HTERT RPE-1 (cell line): ENCODE results near the gene RFX1.
"Not testable (repeated sequence)": the region's sequence is repeated elsewhere in the genome, so short reads cannot be mapped to it uniquely, and the experiment has no call there.

Experiments
- in situ Hi-C: fragments of 300-500 bp; cut with MboI; formaldehyde crosslinking; loops from 4 replicates; pipeline ENCODE4 v1.14.3; 2020; ENCODE audit warnings: low sequenced_read_pairs

The RFX1 gene

DNA sequence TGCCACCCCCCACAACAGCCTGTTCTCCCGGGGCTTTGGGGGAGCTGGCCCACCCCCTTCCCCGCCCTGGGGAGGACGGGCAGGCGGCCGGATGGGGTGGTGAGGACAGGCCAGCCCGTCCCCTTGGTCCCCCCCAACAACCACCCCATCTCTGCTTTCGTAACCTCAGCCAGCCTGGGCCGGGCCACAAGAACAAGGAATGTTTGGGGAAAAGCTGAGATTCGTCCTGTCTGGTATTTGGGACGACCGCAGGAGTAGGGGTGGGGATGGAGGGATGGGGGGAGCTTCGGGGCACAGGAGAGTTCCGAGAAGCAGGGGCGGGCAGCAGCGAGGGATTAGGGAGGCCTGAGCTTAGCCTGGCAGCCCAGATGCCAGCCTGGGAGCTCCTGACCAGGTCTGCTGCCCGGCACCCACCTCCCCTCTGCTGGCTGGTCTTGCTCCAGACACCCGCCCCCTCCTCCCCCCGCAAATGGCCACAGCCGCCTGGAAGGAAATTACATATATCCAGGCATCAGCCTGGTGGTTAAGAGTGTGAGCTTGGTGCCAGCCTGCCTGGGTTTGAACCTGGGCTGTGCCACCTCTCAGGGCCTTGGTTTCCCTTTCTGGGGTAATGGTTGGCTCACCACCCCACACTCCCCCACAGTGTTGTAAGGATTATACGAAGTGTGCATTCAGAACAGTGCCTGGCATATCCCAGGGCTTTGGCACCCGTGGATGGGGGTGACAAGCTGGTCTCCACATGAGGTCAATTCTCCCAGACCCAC, 67.6 kb downstream of the RFX1 start, which contains the start of gene PODNL1:
Gene PODNL1 (minus strand): TSS at position 117 of the 764 bp plus-strand sequence. CDS start 236 bp downstream, outside the sequence.
- in situ Hi-C loops = no loop called here

DNA sequence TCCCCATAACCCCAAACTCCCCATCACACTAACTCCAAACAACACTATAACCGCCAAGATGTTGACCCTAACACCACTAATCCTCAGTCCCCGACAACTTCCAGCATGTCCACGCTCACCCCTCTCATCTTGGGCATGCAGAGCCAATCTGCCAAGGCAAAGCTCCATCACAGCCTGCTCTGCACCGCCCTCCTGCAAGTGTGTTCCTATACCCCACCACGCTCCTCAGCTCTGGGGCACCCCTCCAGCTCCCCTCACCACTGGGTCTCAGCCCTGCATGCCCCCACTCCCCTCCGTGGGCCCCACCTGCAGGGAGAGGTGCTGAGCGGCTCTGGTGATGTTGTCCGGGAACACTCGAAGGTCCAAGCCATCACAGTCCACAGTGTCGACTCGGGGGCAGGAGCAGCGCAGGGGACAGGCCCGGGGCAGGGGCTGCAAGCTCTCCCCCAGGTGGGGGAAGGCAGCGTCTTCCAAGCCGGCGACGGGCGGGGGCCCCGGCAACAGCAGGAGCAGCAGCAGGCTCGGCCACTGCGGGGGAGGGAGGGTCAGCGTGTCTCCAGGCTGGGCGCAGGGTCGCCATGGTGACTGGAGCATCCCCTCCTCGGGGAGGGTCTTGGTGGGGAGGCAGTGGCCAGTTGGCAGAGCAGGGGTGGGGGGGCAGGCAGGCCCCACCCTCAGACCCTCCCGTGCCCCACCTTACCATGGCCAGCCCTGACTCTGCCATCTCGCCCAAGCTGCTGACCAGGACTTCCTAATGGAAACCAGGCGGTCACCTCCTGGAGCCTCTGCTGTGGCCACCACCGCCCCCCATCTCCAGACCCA, 68.4 kb downstream of the RFX1 start:
- in situ Hi-C loops = no loop called here

DNA sequence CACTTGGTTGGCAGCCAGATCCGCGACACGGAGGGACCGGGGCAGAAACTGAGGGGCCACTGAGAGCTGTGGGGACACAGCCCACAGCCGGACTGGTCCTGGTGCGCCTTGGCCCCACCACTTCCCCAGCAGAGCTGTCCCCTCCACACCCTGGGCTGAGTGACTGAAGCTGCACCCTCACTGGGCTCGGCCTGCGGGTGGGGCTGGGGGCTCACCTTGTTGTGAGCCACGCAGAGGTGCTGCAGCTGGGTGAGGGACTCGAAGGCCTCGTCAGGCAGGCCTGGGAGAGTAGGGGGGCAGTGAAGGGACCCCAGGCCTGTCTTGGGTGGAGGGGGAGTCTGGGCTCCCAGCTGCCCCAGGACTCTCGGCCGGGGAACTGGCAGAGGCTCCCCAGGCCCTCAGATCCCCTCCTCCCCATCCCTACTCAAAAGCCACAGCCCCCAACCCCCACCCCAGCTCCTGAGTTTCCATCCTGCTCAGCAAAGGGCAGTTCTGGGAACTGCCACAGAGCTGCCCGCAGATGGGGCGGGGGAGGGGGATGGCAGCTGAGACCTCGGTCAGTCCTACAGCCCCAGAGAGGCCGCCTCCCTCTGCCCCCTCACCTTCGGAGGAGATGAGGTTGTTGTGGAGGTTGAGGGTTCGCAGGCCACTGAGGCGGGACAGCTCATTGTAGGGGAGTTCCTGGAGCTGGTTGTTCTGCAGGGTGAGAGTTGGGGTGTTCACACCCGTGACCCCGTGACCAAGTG, 70.2 kb downstream of the RFX1 start:
- in situ Hi-C loops = no loop called here

DNA sequence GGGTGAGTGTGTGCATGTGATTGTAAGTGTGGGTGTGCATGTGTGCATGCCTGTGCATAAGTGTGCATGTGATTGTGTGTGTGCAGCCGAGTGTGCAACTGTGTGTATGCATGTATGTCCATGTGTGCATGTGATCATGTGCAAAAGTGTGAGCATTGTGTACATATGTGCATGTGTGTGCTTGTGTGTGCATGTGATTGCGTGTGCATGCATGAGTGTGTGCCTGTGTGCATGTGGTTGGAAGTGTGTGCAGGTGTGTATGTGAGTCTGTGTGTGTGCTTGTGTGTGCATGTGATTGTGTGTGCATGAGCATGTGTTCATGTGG, 71.4 kb downstream of the RFX1 start:
- in situ Hi-C loops = no loop called here

DNA sequence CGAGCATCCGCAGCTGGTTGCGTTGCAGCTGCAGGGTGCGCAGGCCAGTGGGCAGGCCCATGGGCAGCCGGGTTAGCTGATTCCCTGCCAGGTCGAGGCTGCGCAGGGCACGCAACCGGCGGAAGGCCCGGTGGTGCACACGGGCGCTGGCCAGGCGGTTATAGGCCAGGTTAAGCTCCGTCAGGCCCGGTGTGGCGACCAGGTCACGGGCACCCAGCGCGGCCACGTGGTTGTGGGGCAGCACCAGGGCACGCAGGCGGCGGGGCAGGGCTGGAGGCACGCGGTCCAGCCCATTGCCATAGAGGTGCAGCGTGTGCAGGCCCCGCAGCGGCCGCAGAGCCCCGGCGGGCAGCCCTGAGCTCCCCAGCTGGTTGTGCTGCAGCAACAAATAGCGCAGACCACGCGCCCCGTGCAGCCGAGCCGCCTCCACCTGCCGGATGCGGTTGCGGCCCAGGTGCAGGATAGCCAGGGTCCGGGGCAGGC, 73.2 kb downstream of the RFX1 start:
- in situ Hi-C loops = no loop called here

DNA sequence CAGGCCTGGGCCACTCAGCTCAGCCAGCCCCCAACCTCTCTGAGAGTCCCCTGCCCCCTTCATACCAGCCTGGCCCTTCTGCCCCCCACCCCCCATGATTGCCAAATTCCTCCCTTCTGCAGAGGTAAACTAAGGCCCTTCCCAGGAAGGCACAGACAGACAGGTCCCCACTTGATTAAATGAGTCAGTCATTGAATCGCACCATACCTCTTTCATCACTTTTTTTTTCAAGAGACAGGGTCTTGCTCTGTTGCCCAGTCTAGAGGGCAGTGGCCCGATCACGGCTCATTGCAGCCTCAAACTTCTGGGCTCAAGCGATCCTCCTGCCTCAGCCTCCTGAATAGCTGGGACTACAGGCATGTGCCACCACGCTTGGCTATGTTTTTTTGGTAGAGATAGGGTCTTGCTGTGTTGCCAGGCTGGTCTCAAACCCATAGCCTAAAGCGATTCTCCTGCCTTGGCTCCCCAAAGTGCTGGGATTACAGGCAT, 73.9 kb downstream of the RFX1 start:
- in situ Hi-C loops = no loop called here

DNA sequence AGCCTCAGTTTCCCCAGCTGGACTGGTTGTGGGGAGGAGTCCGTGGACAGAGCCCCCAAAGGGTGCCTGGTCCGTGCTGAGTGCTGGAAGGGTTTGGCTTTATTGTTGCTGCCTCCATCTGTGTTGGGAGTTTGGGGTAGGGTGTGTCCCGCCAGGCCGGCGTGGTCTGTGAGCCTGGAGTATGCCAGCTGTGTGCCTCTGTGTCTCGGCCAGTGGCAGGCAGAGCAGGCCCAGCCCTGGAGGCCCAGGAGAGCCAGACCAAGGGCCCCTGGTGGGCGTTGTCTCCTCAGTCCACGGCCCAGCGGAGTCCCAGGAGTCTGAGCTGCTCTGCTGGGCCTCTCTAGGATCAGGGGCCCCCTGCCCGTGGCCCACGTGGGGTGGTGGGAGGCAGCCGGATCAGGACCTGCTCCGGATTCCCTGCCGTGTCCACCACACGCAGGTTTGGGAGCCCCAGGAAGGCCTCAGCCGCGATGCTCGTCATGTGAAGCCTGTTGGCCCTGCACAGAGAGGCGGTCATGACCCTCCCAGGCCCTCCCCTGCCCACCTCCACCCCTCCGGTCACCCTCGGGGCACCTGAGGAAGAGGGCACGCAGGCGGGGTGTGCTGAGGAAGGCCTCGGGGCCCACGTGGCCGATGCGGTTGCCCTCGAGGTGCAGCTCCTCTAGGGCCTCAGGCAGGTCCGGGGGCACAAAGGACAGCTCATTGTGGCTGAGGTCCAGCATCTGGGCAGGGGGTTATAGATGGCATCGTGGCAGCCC, 74.5 kb downstream of the RFX1 start:
- in situ Hi-C loops = no loop called here

DNA sequence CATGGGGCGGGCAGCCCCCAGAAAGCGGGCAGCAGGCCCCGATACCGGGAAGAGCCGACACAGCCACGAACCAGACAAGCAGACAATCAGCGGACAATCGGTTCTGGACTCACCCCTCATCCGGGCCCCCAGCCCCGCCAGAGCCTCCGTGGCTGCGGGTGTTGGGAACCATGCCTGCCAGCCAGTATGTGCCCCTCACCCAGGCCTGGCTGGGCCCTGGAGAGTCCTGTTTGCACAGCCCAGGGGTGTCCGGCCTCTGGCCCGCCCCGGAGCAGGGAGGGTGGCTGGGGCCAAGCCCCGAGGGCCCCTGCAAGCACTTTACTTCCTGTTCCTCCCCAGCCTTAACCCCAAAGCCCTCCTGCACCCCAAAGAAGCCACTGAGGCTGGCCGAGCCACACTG, 75.7 kb downstream of the RFX1 start:
- in situ Hi-C loops = no loop called here

DNA sequence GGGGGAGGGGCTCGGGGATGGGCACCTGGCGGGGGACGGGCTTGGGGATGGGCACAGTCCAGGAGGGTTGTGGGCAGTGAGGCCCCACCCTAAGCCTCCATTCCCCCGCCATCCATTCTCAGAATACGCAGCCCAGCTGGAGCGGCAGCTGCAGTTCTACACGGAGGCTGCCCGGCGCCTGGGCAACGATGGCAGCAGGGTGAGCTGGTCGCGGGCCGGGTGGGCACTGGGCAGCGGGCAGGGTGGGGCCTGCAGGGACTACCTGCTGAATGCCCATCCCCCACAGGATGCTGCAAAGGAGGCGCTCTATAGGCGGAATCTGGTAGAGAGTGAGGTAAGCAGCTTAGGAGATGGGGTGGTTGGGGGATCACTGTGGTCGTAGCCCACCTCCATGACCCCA, 76.2 kb downstream of the RFX1 start:
- in situ Hi-C loops = no loop called here

DNA sequence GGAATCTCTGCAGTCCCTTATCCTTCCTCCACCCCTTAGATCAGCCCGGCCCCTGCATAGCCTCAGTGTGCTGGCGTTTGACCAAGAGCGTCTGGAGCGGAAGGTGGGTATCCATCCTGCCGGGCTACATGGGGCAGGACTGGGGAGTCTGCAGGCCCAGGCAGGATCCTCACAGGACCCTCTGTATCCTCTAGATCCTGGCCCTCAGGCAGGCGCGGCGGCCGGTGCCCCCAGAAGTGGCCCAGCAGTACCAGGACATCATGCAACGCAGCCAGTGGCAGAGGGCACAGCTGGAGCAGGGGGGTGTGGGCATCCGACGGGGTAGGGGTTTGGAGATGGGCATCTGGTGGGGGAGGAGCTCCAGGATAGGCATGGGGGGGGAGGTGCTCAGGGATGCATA, 76.8 kb downstream of the RFX1 start:
- in situ Hi-C loops = no loop called here

DNA sequence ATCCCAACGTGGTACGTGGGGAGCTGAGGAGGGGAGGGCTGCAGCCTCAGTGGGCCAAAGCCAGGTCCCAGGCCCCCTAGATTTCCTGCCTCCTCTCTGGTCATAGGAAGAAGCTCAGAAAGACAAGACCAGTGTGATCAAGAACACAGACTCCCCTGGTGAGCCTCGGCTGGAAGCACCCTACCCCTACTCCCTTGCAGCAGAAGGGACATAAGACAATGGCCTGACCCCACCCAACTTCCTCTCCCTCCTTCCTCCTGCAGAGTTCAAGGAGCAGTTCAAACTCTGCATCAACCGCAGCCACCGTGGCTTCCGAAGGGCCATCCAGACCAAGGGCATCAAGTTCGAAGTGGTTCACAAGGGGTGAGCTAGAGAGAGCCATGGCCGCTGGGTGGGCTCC, 79.4 kb downstream of the RFX1 start:
- in situ Hi-C loops = no loop called here

DNA sequence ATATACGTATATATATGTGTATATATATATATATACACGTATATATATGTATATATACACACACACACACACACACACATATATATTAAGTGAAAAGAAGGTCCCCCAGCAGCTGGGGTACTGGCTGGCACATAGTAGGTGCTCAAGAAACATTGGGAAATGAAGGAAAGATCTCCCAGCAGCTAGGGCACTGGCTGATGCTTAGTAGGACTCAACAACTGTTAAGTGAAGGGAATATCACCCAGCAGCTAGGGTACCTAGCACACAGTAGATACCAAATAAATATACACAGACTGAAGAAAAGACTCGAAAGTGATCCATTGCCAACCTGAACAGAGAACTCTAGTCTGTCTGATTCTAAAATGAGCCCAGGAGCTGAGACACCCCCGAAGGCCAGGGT, 80.1 kb downstream of the RFX1 start:
- in situ Hi-C loops = no loop called here

DNA sequence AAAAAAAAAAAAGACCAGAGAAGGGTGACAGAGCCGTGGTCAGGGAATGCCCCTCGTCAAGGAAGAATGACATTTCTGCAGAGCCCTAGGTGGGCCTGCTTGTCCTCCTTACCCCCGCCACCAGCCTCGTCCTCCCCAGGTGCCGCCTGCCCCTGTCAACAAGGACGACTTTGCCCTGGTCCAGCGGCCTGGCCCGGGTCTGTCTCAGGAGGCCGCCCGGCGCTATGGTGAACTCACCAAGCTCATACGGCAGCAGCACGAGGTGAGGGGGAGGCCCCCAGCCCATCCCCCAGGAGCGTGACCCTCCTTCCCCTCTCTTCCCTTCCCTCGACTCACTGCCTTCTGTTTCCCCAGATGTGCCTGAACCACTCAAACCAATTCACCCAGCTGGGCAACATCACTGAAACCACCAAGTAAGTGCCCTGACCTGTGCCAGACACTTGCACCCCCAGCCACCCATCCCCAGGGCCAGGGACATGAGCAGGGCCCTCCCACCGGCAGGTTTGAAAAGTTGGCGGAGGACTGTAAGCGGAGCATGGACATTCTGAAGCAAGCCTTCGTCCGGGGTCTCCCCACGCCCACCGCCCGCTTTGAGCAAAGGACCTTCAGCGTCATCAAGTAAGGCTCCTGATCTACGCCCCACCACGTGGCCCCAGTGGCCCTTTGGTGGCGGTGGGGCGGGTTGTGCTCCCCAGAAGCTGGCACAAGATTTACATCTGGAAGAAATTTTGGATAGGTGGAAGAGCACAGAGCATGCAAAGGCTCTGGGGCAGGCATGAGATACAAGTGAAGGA, 82.7 kb downstream of the RFX1 start:
- in situ Hi-C loops = no loop called here

DNA sequence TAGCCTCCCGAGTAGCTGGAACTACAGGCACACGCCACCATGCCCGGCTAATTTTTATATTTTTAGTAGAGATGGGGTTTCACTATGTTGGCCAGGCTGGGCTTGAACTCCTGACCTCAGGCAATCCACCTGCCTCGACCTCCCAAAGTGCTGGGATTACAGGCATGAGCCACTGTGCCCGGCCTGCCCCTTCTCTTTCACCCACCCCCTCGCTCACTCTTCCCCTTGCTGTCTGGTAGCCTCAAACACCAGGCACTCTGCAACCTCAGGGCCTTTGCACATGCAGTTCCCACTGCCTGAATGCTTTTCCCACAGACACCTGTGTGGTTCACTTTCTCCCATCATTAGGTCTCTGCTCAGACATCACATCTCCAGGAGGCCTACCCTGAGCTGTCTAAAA, 84.0 kb downstream of the RFX1 start:
- in situ Hi-C loops = not testable (repeated sequence)

DNA sequence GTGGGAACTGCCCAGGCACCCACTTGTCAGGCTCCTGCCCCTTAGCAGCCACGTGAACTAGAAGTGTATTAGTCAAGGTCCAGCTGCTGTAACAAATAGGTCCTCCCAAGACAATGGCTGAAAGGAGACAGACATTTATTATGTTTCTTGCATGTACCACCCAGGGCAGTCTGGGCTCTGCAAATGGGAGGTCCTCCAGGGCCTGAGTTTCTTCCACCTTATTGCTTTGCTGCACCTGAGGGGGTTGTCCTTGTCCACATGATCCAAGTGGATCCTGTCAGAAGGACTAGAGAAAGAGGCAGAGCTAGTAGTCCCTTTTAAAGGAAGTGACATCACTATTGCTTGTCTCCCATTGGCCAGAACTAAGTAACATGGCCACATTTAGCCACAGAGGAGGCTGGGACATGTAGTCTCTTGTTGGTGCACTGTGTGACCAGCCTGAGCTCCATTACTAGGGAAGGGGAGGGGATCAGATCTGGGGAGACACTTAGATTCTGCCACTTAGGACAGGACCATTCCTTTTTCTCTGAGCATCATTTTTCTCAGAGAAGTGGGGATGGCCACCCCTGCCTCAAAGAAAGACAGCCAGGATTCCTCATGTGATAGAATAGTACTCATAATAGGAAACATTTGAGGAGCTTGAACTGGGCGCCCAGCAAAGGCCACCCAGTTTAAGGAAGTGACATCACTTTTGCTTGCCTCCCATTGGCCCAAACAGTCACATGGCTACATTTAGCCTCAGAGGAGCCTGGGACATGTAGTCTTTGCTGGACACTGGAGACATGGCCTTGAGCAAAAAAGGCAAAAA, 85.0 kb downstream of the RFX1 start:
- in situ Hi-C loops = no loop called here

DNA sequence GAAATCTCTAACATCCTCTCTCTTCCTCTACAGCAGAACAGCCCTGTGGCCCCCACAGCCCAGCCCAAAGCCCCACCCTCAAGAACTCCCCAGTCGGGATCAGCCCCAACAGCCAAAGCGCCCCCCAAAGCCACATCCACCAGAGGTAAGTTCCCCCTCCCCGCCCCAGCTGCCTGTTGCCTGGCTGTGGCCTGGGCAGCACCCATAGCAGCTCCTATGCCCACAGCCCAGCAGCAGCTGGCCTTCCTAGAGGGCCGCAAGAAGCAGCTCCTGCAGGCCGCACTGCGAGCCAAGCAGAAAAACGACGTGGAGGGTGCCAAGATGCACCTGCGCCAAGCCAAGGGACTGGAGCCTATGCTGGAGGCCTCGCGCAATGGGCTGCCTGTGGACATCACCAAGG, 85.6 kb downstream of the RFX1 start:
- in situ Hi-C loops = no loop called here

DNA sequence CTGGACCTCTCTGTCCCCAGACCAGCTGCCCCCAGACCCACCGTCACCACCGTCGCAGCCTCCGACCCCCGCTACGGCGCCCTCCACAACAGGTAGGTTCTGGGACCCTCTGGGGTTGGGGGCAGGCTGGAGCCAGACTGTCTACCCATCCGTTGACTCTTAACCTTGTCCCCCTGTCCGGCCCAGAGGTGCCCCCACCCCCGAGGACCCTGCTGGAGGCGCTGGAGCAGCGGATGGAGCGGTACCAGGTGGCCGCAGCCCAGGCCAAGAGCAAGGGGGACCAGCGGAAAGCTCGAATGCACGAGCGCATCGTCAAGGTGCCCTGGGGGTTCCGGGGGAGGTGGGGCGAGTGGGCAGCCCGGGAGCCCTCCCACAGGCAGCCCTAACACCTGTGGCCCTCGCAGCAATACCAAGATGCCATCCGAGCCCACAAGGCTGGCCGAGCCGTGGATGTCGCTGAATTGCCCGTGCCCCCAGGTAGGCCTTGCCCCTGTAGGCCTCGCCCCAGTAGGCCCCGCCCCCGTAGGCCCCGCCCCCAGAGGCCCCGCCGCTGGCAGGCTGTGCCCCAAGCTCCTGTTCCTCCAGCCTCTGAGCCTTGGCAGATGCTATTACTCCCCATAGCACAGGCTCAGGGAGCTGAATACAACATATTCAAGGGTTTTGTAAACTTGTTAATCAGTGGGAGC, 87.3 kb downstream of the RFX1 start:
- in situ Hi-C loops = no loop called here

DNA sequence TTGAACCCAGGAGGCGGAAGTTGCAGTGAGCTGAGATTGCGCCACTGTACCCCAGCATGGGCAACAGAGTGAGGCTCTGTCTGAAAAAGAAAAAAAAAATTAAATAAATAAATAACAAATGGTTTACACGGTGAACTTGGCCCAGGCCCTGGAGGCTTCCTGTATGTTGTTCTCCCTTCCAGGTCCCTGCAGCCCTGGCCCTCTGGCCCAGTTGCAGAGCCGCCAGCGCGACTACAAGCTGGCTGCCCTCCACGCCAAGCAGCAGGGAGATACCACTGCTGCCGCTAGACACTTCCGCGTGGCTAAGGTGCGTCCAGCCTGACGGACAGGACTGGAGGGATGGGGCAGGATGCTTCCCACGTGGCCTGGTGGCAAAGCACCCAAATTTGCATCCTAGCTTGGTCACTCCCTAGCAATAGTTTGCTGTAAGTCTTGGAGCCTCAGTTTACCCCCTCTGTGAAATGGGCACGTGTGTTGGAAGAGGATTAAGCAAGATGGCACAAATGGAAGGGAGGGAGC, 88.2 kb downstream of the RFX1 start:
- in situ Hi-C loops = no loop called here
